Measurements from ENCODE around the gene MLC1. TPM values are rescaled to one million over a fixed set of nuclear protein-coding genes. Genes with fewer than 3 reads are reported as not detected.

Gene MLC1
- polyA plus RNA-seq, 1 donor: 0.57 TPM

GRCh38 chr22:50068096-50068495 lies 17.1 kb downstream of the MLC1 start:
- no peak for DNase-seq
- H3K36me3 ChIP-seq (ENCODE audit: control insufficient read depth, insufficient read depth, low read length): no peaks in the 10 kb centered on the region
- no peaks in the 10 kb centered on the region for H3K27me3 ChIP-seq (ENCODE audit: control insufficient read depth, insufficient read depth, low read length)
- H3K9me3 ChIP-seq (ENCODE audit: control insufficient read depth, low read depth, low read length): no peaks in the 10 kb centered on the region
- H3K27ac ChIP-seq (ENCODE audit: low read length): no peak overlapping the region
- WGBS (ENCODE audit: insufficient coverage, low lambda C conversion rate): no CpG with 5 or more reads among the region's 11 CpGs
- no peak overlapping the region for H3K4me3 ChIP-seq (ENCODE audit: low read length)
- H3K4me1 ChIP-seq (ENCODE audit: control insufficient read depth, insufficient read depth, low read length): no peaks in the 10 kb centered on the region

- H3K4me1 ChIP-seq (ENCODE audit: control insufficient read depth, insufficient read depth, low read length): no peaks in the 10 kb centered on the region
- H3K4me3 ChIP-seq (ENCODE audit: low read length): no peak overlapping the region
- no peaks in the 10 kb centered on the region for H3K36me3 ChIP-seq (ENCODE audit: control insufficient read depth, insufficient read depth, low read length)
- H3K27ac ChIP-seq (ENCODE audit: low read length): no peak overlapping the region
- DNase-seq: no peak
- no peaks in the 10 kb centered on the region for H3K9me3 ChIP-seq (ENCODE audit: control insufficient read depth, low read depth, low read length)
- no CpG with 5 or more reads among the region's 8 CpGs for WGBS (ENCODE audit: insufficient coverage, low lambda C conversion rate)
- no peaks in the 10 kb centered on the region for H3K27me3 ChIP-seq (ENCODE audit: control insufficient read depth, insufficient read depth, low read length)
Measured at GRCh38 chr22:50067244-50067643, 18.0 kb downstream of the MLC1 start.

DNA sequence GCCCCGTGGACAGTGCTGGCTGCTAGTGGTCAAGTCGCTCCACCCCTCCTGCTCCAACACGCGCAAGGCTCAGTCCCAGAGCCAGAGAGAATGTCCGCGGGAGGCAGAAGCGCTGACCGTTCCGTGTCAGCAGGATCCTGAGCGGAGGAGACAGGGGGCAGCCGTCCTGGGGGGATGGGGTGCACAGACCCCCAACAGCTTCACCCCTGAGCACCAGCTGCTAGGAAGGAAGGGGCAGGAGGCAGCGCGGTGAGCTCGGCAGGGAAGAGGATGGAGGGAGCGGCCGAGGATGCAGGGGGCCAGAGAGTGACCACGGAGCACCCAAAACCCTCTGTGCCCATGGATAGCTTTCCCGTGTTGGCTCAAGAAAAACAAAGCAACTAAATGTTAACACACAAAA lies 20.8 kb downstream of the MLC1 start:
- no peaks in the 10 kb centered on the region for H3K9me3 ChIP-seq (ENCODE audit: control insufficient read depth, low read depth, low read length)
- H3K27me3 ChIP-seq (ENCODE audit: control insufficient read depth, insufficient read depth, low read length): peaks cover 22% of the 10 kb centered on the region
- whole genome bisulfite sequencing (ENCODE audit: insufficient coverage, low lambda C conversion rate): no CpG with 5 or more reads among the region's 18 CpGs
- H3K4me1 ChIP-seq (ENCODE audit: control insufficient read depth, insufficient read depth, low read length): no peaks in the 10 kb centered on the region
- H3K4me3 ChIP-seq (ENCODE audit: low read length): no peak overlapping the region
- H3K36me3 ChIP-seq (ENCODE audit: control insufficient read depth, insufficient read depth, low read length): no peaks in the 10 kb centered on the region
- no peak for DNase-seq
- no peak overlapping the region for H3K27ac ChIP-seq (ENCODE audit: low read length)

DNA sequence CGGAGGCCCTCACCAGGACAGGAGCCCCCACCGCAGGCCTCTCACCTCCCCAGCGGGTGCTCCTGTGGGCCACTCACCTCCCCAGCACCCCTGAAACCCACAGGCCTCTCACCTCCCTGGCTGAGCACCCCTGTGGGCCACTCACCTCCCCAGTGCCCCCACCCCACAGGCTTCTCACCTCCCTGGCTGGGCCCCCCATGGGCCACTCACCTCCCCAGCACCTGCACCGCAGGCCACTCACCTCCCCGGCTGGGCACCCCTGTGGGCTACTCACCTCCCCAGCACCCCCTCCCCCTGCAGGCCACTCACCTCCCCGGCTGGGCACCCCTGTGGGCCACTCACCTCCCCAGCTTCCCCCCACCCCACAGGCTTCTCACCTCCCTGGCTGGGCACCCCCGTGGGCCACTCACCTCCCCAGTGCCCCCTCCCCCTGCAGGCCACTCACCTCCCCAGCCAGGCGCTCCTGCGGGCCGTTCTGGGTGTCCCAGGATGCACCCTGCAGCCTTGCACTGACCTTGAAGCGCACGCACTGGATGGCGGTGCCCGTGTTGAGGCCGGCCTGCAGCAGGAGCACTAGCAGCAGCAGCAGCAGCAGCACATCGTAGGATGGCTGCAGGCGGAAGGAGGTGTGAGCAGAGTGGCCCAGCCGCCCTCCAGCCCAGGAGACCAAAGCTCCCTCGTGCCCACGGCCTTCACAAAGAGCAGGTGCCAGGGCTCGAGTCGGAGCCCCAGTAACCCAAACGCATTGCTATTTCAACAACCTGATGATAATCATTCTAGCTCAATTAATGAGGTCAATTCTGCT lies 21.4 kb downstream of the MLC1 start:
- H3K4me3 ChIP-seq (ENCODE audit: low read length): no peak overlapping the region
- no peak overlapping the region for H3K27ac ChIP-seq (ENCODE audit: low read length)
- H3K4me1 ChIP-seq (ENCODE audit: control insufficient read depth, insufficient read depth, low read length): no peaks in the 10 kb centered on the region
- no peaks in the 10 kb centered on the region for H3K9me3 ChIP-seq (ENCODE audit: control insufficient read depth, low read depth, low read length)
- peaks cover 28% of the 10 kb centered on the region for H3K27me3 ChIP-seq (ENCODE audit: control insufficient read depth, insufficient read depth, low read length)
- DNase-seq: no peak
- no peaks in the 10 kb centered on the region for H3K36me3 ChIP-seq (ENCODE audit: control insufficient read depth, insufficient read depth, low read length)
- WGBS (ENCODE audit: insufficient coverage, low lambda C conversion rate): no CpG with 5 or more reads among the region's 23 CpGs

- Histone ChIP-seq H3K27ac (ENCODE audit: low read length) (no peak overlapping the region), H3K9me3 (ENCODE audit: control insufficient read depth, low read depth, low read length) (no peaks in the 10 kb centered on the region), H3K27me3 (ENCODE audit: control insufficient read depth, insufficient read depth, low read length) (peaks cover 37% of the 10 kb centered on the region), H3K4me1 (ENCODE audit: control insufficient read depth, insufficient read depth, low read length) (no peaks in the 10 kb centered on the region), H3K36me3 (ENCODE audit: control insufficient read depth, insufficient read depth, low read length) (no peaks in the 10 kb centered on the region), H3K4me3 (ENCODE audit: low read length) (no peak overlapping the region)
- no peak for DNase-seq
- no CpG with 5 or more reads among the region's 19 CpGs for WGBS (ENCODE audit: insufficient coverage, low lambda C conversion rate)
Measured at GRCh38 chr22:50062509-50063135, 22.6 kb downstream of the MLC1 start.

DNA sequence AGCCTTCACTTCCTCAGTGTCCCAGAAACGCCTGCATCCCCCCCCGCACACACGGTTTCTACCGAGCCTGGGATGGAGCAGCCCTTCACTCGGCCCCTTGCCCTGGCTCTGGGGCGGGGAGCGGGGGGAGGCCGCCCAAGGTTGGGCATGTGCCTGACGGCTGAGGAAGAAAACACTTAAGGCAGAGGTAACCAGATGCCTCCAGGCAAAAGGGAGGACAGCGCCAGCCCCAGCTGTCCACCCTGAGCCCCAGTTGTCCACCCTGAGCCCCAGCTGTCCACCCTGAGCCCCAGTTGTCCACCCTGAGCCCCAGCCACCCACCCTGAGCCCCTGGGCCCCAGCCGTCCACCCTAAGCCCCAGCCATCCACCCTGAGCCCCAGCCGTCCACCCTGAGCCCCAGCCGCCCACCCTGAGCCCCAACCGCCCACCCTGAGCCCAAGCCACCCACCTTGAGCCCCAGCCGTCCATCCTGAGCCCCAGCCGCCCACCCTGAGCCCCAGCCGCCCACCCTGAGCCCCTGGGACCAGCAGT lies 23.3 kb downstream of the MLC1 start:
- H3K4me1 ChIP-seq (ENCODE audit: control insufficient read depth, insufficient read depth, low read length): no peaks in the 10 kb centered on the region
- H3K9me3 ChIP-seq (ENCODE audit: control insufficient read depth, low read depth, low read length): no peaks in the 10 kb centered on the region
- no peak overlapping the region for H3K4me3 ChIP-seq (ENCODE audit: low read length)
- peaks cover 41% of the 10 kb centered on the region for H3K27me3 ChIP-seq (ENCODE audit: control insufficient read depth, insufficient read depth, low read length)
- WGBS (ENCODE audit: insufficient coverage, low lambda C conversion rate): no CpG with 5 or more reads among the region's 17 CpGs
- no peak overlapping the region for H3K27ac ChIP-seq (ENCODE audit: low read length)
- H3K36me3 ChIP-seq (ENCODE audit: control insufficient read depth, insufficient read depth, low read length): no peaks in the 10 kb centered on the region
- DNase-seq: no peak

- DNase-seq: no peak
- no peaks in the 10 kb centered on the region for H3K9me3 ChIP-seq (ENCODE audit: control insufficient read depth, low read depth, low read length)
- H3K27ac ChIP-seq (ENCODE audit: low read length): no peak overlapping the region
- H3K4me3 ChIP-seq (ENCODE audit: low read length): no peak overlapping the region
- peaks cover 46% of the 10 kb centered on the region for H3K27me3 ChIP-seq (ENCODE audit: control insufficient read depth, insufficient read depth, low read length)
- no peaks in the 10 kb centered on the region for H3K4me1 ChIP-seq (ENCODE audit: control insufficient read depth, insufficient read depth, low read length)
- H3K36me3 ChIP-seq (ENCODE audit: control insufficient read depth, insufficient read depth, low read length): no peaks in the 10 kb centered on the region
- no CpG with 5 or more reads among the region's 27 CpGs for WGBS (ENCODE audit: insufficient coverage, low lambda C conversion rate)
Measured at GRCh38 chr22:50061141-50061823, 23.9 kb downstream of the MLC1 start.

DNA sequence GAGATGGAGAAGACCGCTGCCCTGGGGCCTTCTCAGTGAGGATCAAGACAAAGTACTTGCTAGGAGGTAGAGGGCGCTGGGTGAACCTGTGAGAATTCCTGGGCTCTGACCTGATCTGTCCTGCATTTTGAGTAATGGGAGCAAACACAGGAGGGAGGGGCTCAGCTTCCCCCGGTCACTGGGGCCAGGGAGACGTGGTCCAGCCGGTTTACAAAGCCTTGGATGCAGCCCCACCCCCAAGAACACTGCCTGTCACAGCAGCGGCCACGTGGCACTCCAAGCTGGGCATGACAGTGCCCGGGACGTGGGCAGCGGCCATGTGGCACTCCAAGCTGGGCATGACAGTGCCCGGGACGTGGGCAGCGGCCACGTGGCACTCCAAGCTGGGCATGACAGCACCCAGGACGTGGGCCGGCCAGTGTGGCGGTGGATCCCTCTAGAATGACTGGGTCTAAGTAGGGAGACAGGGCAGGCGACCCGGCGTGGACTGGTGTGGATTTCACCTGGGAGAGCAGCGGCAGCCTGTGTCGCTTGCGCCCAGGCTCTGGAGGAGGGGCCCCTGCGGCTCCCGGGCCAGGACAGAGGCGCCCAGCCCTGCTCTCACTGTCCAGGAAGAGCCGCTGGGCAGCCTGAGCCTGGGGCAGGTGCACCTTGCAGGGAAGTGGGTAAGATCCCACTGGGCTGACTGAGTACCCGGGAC lies 24.6 kb downstream of the MLC1 start:
- Histone ChIP-seq H3K9me3 (ENCODE audit: control insufficient read depth, low read depth, low read length) (no peaks in the 10 kb centered on the region), H3K4me1 (ENCODE audit: control insufficient read depth, insufficient read depth, low read length) (no peaks in the 10 kb centered on the region), H3K27ac (ENCODE audit: low read length) (no peak overlapping the region), H3K36me3 (ENCODE audit: control insufficient read depth, insufficient read depth, low read length) (no peaks in the 10 kb centered on the region), H3K4me3 (ENCODE audit: low read length) (no peak overlapping the region), H3K27me3 (ENCODE audit: control insufficient read depth, insufficient read depth, low read length) (peaks cover 46% of the 10 kb centered on the region)
- no peak for DNase-seq
- no CpG with 5 or more reads among the region's 28 CpGs for WGBS (ENCODE audit: insufficient coverage, low lambda C conversion rate)

DNA sequence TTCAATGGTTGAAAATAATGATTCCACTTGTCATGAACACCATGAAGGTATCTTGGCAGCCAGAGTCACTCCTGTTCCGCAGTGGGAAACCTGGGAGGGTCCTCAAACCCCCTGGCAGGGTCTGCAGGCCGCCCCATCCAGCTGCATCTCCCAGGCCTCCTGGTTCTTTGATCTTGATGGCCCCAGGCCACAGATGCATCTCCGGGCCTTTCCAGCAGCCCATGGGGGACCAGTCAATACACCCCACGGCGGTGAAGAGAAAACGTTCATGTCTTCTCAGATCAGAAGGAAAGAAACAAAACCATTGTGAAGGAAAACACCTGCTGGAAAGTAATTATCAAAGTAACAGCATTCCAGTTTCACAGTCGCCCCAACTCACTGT lies 25.4 kb downstream of the MLC1 start:
- Histone ChIP-seq H3K27me3 (ENCODE audit: control insufficient read depth, insufficient read depth, low read length) (peaks cover 46% of the 10 kb centered on the region), H3K27ac (ENCODE audit: low read length) (no peak overlapping the region), H3K36me3 (ENCODE audit: control insufficient read depth, insufficient read depth, low read length) (no peaks in the 10 kb centered on the region), H3K4me3 (ENCODE audit: low read length) (no peak overlapping the region), H3K9me3 (ENCODE audit: control insufficient read depth, low read depth, low read length) (no peaks in the 10 kb centered on the region), H3K4me1 (ENCODE audit: control insufficient read depth, insufficient read depth, low read length) (no peaks in the 10 kb centered on the region)
- DNase-seq: no peak
- WGBS (ENCODE audit: insufficient coverage, low lambda C conversion rate): no CpG with 5 or more reads among the region's 7 CpGs
